ENCODE data around the gene NUDT22.

DNA sequence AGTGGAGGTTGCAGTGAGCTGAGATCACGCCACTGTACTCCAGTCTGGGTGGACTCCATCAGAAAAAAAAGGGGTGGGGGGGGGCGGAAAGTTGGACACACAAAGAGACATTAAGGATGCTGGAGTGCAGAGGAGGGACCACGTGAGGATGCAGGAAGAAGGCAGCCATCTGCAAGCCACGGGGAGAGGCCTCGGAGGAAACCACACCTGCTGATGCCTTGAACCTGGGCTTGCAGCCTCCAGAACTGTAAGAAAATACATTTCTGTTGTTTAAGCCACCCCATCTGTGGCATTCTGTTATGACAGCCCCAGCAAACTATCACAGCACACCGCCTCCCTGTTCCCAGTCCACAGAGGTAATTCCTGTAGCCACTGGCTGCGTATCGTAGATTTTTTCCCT, 49.3 kb upstream of the NUDT22 start:
- TF ChIP-seq, protein P1, sequence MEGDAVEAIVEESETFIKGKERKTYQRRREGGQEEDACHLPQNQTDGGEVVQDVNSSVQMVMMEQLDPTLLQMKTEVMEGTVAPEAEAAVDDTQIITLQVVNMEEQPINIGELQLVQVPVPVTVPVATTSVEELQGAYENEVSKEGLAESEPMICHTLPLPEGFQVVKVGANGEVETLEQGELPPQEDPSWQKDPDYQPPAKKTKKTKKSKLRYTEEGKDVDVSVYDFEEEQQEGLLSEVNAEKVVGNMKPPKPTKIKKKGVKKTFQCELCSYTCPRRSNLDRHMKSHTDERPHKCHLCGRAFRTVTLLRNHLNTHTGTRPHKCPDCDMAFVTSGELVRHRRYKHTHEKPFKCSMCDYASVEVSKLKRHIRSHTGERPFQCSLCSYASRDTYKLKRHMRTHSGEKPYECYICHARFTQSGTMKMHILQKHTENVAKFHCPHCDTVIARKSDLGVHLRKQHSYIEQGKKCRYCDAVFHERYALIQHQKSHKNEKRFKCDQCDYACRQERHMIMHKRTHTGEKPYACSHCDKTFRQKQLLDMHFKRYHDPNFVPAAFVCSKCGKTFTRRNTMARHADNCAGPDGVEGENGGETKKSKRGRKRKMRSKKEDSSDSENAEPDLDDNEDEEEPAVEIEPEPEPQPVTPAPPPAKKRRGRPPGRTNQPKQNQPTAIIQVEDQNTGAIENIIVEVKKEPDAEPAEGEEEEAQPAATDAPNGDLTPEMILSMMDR (IDR thresholded peaks at IDR 0.05) = no peak
- TF ChIP-seq POLR2A (IDR thresholded peaks at IDR 0.05; ENCODE audit: low read depth) = no peak
